Measurements from ENCODE around the gene NFKBIE.

GRCh38 chr6:44251576-44252524 is 13.5 kb downstream of the NFKBIE start:
- no peak for TF ChIP-seq EZH2 (IDR thresholded peaks at IDR 0.05; ENCODE audit: borderline replicate concordance, insufficient read depth, low read depth, low read length, poor library complexity, severe bottlenecking)
- TF ChIP-seq CTCF (IDR thresholded peaks at IDR 0.05) = no peak
